WTC11 (cell line): ENCODE results near the gene WDCP. TPM values are rescaled to one million over a fixed set of nuclear protein-coding genes. Genes with fewer than 3 reads are reported as not detected.

Experiments
- ATAC-seq: fragments of 200-7000 bp; cut with Tn5 transposase; 2 replicates; pipeline ENCODE4 v1.10.0; 2021; ENCODE audit warnings: mild to moderate bottlenecking, moderate library complexity
- CTCF ChIA-PET: fragments of 300-600 bp; sonication (Branson Sonifier 250); formaldehyde crosslinking; loops from one replicate; lab custom pipeline; 2021; ENCODE audit warnings: antibody characterized with exemption; lab: Charles Lee
- POLR2A ChIA-PET: fragments of 350-600 bp; sonication (Branson Sonifier 250); formaldehyde crosslinking; loops from one replicate; lab custom pipeline; 2021; ENCODE audit warnings: antibody characterized with exemption; lab: Charles Lee
- DNase-seq: peaks from one replicate; pipeline ENCODE4 v3.0.0; 2021; ENCODE audit warnings: low spot score
- H3K27ac Mint-ChIP-seq: 2 replicates; pipeline ENCODE4 v1.8.0; 2021; ENCODE audit warnings: mixed read lengths
- H3K27me3 Mint-ChIP-seq: 2 replicates; pipeline ENCODE4 v1.8.0; 2021; ENCODE audit warnings: low read depth, mild to moderate bottlenecking, moderate library complexity, mixed read lengths
- H3K36me3 Mint-ChIP-seq: 2 replicates; pipeline ENCODE4 v1.8.0; 2021; ENCODE audit warnings: mixed read lengths
- H3K4me1 Mint-ChIP-seq: 2 replicates; pipeline ENCODE4 v1.8.0; 2022; ENCODE audit warnings: mixed read lengths
- H3K4me3 Mint-ChIP-seq: 2 replicates; pipeline ENCODE4 v1.8.0; 2021; ENCODE audit warnings: mild to moderate bottlenecking, moderate library complexity, mixed read lengths
- H3K9me3 Mint-ChIP-seq: 2 replicates; pipeline ENCODE4 v1.8.0; 2021; ENCODE audit warnings: mixed read lengths
- AR ChIP-seq: fragments of 250-450 bp; sonication (Bioruptor Pico); IDR thresholded peaks from 2 replicates; pipeline ENCODE4 v1.9.0; 2021; ENCODE audit warnings: mild to moderate bottlenecking
- ATF2 ChIP-seq: sonication (generic); formaldehyde crosslinking; IDR thresholded peaks from 2 replicates; pipeline ENCODE4 v1.8.1; 2022; ENCODE audit warnings: low read depth, missing genetic modification reagents, borderline replicate concordance
- ATF3 ChIP-seq: sonication (generic); formaldehyde crosslinking; conservative IDR thresholded peaks from 2 replicates; pipeline ENCODE4 v1.8.1; 2022; ENCODE audit warnings: mild to moderate bottlenecking, missing genetic modification reagents
- CDX4 ChIP-seq: fragments of 250-450 bp; sonication (Bioruptor Pico); IDR thresholded peaks from 2 replicates; pipeline ENCODE4 v1.9.0; 2021; ENCODE audit warnings: moderate library complexity, mild to moderate bottlenecking, inconsistent platforms, borderline replicate concordance
- E2F1 ChIP-seq: sonication (generic); formaldehyde crosslinking; IDR thresholded peaks from 2 replicates; pipeline ENCODE4 v1.8.0; 2022; ENCODE audit warnings: mild to moderate bottlenecking, missing genetic modification reagents
- E2F4 ChIP-seq: sonication (generic); formaldehyde crosslinking; IDR thresholded peaks from 2 replicates; pipeline ENCODE4 v1.8.1; 2022; ENCODE audit warnings: low read depth, mild to moderate bottlenecking, moderate library complexity, missing genetic modification reagents, borderline replicate concordance
- EMX1 ChIP-seq: fragments of 250-450 bp; sonication (Bioruptor Pico); IDR thresholded peaks from 2 replicates; pipeline ENCODE4 v1.8.0; 2021; ENCODE audit warnings: mild to moderate bottlenecking
- FOXP4 ChIP-seq: sonication (generic); formaldehyde crosslinking; IDR thresholded peaks from 2 replicates; pipeline ENCODE4 v1.8.0; 2022; ENCODE audit warnings: mild to moderate bottlenecking, missing genetic modification reagents
- KAT7 ChIP-seq: sonication (generic); formaldehyde crosslinking; IDR thresholded peaks from 2 replicates; pipeline ENCODE4 v1.8.1; 2023; ENCODE audit warnings: missing genetic modification reagents, mild to moderate bottlenecking, borderline replicate concordance
- MAX ChIP-seq: sonication (generic); formaldehyde crosslinking; IDR thresholded peaks from 2 replicates; pipeline ENCODE4 v1.8.0; 2022; ENCODE audit warnings: mild to moderate bottlenecking, missing genetic modification reagents
- MYBL2 ChIP-seq: sonication (generic); formaldehyde crosslinking; IDR thresholded peaks from 2 replicates; pipeline ENCODE4 v1.8.1; 2023; ENCODE audit warnings: mild to moderate bottlenecking, moderate library complexity, missing genetic modification reagents
- OVOL2 ChIP-seq: fragments of 250-450 bp; sonication (Bioruptor Pico); IDR thresholded peaks from 2 replicates; pipeline ENCODE4 v1.9.0; 2021; ENCODE audit warnings: mild to moderate bottlenecking, borderline replicate concordance
- PREB ChIP-seq: sonication (generic); formaldehyde crosslinking; IDR thresholded peaks from 2 replicates; pipeline ENCODE4 v1.8.1; 2022; ENCODE audit warnings: mild to moderate bottlenecking, missing genetic modification reagents, moderate library complexity, borderline replicate concordance
- PRRX2 ChIP-seq: fragments of 250-450 bp; sonication (Bioruptor Pico); IDR thresholded peaks from 2 replicates; pipeline ENCODE4 v1.8.0; 2021; ENCODE audit warnings: mild to moderate bottlenecking
- TEAD4 ChIP-seq: sonication (generic); formaldehyde crosslinking; IDR thresholded peaks from 2 replicates; pipeline ENCODE4 v1.8.0; 2022; ENCODE audit warnings: mild to moderate bottlenecking, missing genetic modification reagents
- ZBTB21 ChIP-seq: sonication (generic); formaldehyde crosslinking; IDR thresholded peaks from 2 replicates; pipeline ENCODE4 v1.8.1; 2023; ENCODE audit warnings: mild to moderate bottlenecking, missing genetic modification reagents, borderline replicate concordance
- ZNF232 ChIP-seq: sonication (generic); formaldehyde crosslinking; IDR thresholded peaks from 2 replicates; pipeline ENCODE4 v1.8.0; 2022; ENCODE audit warnings: mild to moderate bottlenecking, missing genetic modification reagents
- ZNF671 ChIP-seq: fragments of 250-450 bp; sonication (Bioruptor Pico); IDR thresholded peaks from 2 replicates; pipeline ENCODE4 v1.8.0; 2021; ENCODE audit warnings: mild to moderate bottlenecking
- ZSCAN18 ChIP-seq: fragments of 250-450 bp; sonication (Bioruptor Pico); IDR thresholded peaks from 2 replicates; pipeline ENCODE4 v2.1.2; 2022; ENCODE audit warnings: mild to moderate bottlenecking, moderate library complexity
- total RNA-seq: library from RNA; stranded (reverse); gene quantifications from 3 replicates; pipeline ENCODE4 v1.2.3, GENCODE V29; 2021

Gene WDCP
- total RNA-seq, 1 experiment from 2014 or later, result 31.9 TPM

- ChIA-PET POLR2A (no interaction called here), CTCF (interaction anchor here (1.9 kb wide), 1 partner anchor 9 kb away, joined by 12 read pairs; the partner anchor contains the start of gene TP53I3)
- Mint-ChIP-seq H3K9me3 (no peaks in the 10 kb centered on the region), H3K36me3 (peaks cover 31% of the 10 kb centered on the region), H3K4me1 (peaks cover 21% of the 10 kb centered on the region), H3K27ac (peak overlapping the region; percentile 99), H3K27me3 (no peaks in the 10 kb centered on the region), H3K4me3 (peak overlapping the region; percentile 96)
- no peak for DNase-seq
- TF ChIP-seq PRRX2 (CRISPR knock-in tag) (no peak), OVOL2 (no peak), E2F4 (CRISPR knock-in tag) (no peak), PREB (no peak), FOXP4 (no peak), ATF2 (CRISPR knock-in tag) (no peak), ATF3 (CRISPR knock-in tag) (no peak), ZNF671 (CRISPR knock-in tag) (no peak), ZNF232 (CRISPR knock-in tag) (no peak), E2F1 (no peak), KAT7 (CRISPR knock-in tag) (no peak), MAX (CRISPR knock-in tag) (no peak), TEAD4 (CRISPR knock-in tag) (no peak)
- no peak for ATAC-seq
Observed at GRCh38 chr2:24075259-24075658, 28.1 kb upstream of the WDCP start.

- no peak overlapping the region; the same call in 1 of the 2 replicates for H3K4me3 Mint-ChIP-seq
- POLR2A ChIA-PET, result no interaction called here
- TF ChIP-seq MYBL2 (CRISPR knock-in tag) (no peak), EMX1 (no peak)
- no peak overlapping the region for H3K27ac Mint-ChIP-seq
- peaks cover 25% of the 10 kb centered on the region for H3K36me3 Mint-ChIP-seq
- DNase-seq (no peak), ATAC-seq (no peak)
- H3K27me3 Mint-ChIP-seq, result no peaks in the 10 kb centered on the region
- no peaks in the 10 kb centered on the region for H3K9me3 Mint-ChIP-seq
- peaks cover 21% of the 10 kb centered on the region for H3K4me1 Mint-ChIP-seq
- CTCF ChIA-PET, result interaction anchor here (1.0 to 2.2 kb wide), 2 partner anchors 10 to 13 kb away, joined by 5 to 13 read pairs; partner anchors contain the start of gene TP53I3
Observed at GRCh38 chr2:24073816-24074215, 26.6 kb upstream of the WDCP start.

GRCh38 chr2:24072259-24072658 is 25.1 kb upstream of the WDCP start:
- no peak overlapping the region for H3K4me3 Mint-ChIP-seq
- DNase-seq (no peak), ATAC-seq (no peak)
- no peak overlapping the region for H3K27ac Mint-ChIP-seq
- H3K36me3 Mint-ChIP-seq, result peaks cover 39% of the 10 kb centered on the region
- H3K9me3 Mint-ChIP-seq, result no peaks in the 10 kb centered on the region
- no peaks in the 10 kb centered on the region for H3K27me3 Mint-ChIP-seq
- CTCF ChIA-PET, result interaction anchor here (2.2 kb wide), 1 partner anchor 12 kb away, joined by 13 read pairs; the partner anchor contains the start of gene TP53I3
- POLR2A ChIA-PET, result no interaction called here
- peaks cover 12% of the 10 kb centered on the region for H3K4me1 Mint-ChIP-seq
- no peak for TF ChIP-seq CDX4
- no peak for TF ChIP-seq ZSCAN18 (CRISPR knock-in tag)
- no peak for TF ChIP-seq AR (CRISPR knock-in tag)
- no peak for TF ChIP-seq ZBTB21 (CRISPR knock-in tag)
